Endothelial cell of umbilical vein (primary cell): ENCODE data around the gene SOCS7. TPM values are rescaled to one million over a fixed set of nuclear protein-coding genes. Genes with fewer than 3 reads are reported as not detected.

Experiments
- BruUV-seq: library from RNA; stranded (reverse); fragments of 400-500 nt; replicated peaks from 2 replicates; lab custom pipeline; 2021; lab: Mats Ljungman, UMichigan
- CTCF ChIA-PET: fragments of 300-600, 350-600 bp; sonication (Branson Sonifier 250); formaldehyde crosslinking; loops from one replicate; lab custom pipeline; 2021; ENCODE audit warnings: antibody characterized with exemption, inconsistent platforms; lab: Charles Lee
- POLR2A ChIA-PET: fragments of 300-600, 350-600 bp; sonication (Branson Sonifier 250); formaldehyde crosslinking; loops from one replicate; lab custom pipeline; 2021; ENCODE audit warnings: antibody characterized with exemption, inconsistent platforms; lab: Charles Lee
- DNase-seq: peaks from one replicate; pipeline ENCODE4 v3.0.0-alpha.2; 2011; ENCODE audit warnings: low read depth, low spot score
- FAIRE-seq: peaks from 2 replicates; lab custom pipeline; 2011; peaks lifted over from hg19 to GRCh38; lab: Jason Lieb, UNC
- H2AFZ ChIP-seq: 2 replicates; pipeline ENCODE4 v1.6.0; 2012; ENCODE audit warnings: low read depth, low read length, control low read depth, inconsistent platforms
- H3K27ac ChIP-seq: 2 replicates; pipeline ENCODE4 v1.5.1; 2011; ENCODE audit warnings: low read depth, mild to moderate bottlenecking, control low read depth, low read length, moderate library complexity; ENCODE audit not compliant: insufficient read depth
- H3K27me3 ChIP-seq, 2 experiments: 2 replicates each; pipeline versions ENCODE4 v1.6.0 to v1.6.1; 2011; ENCODE audit warnings: low read length in 2 of 2, mixed read lengths in 1 of 2; ENCODE audit not compliant: control insufficient read depth in 2 of 2, insufficient read depth in 2 of 2
- H3K36me3 ChIP-seq, 2 experiments: 2 replicates in 1 of 2; 3 replicates in 1 of 2; pipeline ENCODE4 v1.5.1; 2011; ENCODE audit warnings: low read length in 2 of 2, mild to moderate bottlenecking in 1 of 2, moderate library complexity in 1 of 2; ENCODE audit not compliant: control insufficient read depth in 2 of 2, insufficient read depth in 2 of 2; ENCODE audit errors: extremely low read depth in 1 of 2
- H3K4me1 ChIP-seq: 3 replicates; pipeline ENCODE4 v1.5.1; 2011; ENCODE audit warnings: mild to moderate bottlenecking, low read length; ENCODE audit not compliant: control insufficient read depth, insufficient read depth; ENCODE audit errors: extremely low read depth
- H3K4me2 ChIP-seq: 2 replicates; pipeline ENCODE4 v1.6.1; 2011; ENCODE audit warnings: low read length, control low read depth, mixed read lengths; ENCODE audit not compliant: insufficient read depth
- H3K4me3 ChIP-seq, 3 experiments: fragments of 200-600 bp in 1 of 3; sonication (generic), shearing (Covaris generic) in 1 of 3; replicated peaks in 1 of 3; 2 replicates each; pipeline ENCODE4 v1.5.1; 2011 to 2016; ENCODE audit warnings: control low read depth in 3 of 3, low read length in 3 of 3, mild to moderate bottlenecking in 2 of 3, inconsistent platforms in 1 of 3, low read depth in 1 of 3, moderate library complexity in 1 of 3; ENCODE audit not compliant: insufficient read depth in 1 of 3
- H3K79me2 ChIP-seq: 2 replicates; pipeline ENCODE4 v1.6.0; 2012; ENCODE audit warnings: low read length, inconsistent platforms; ENCODE audit not compliant: control insufficient read depth, insufficient read depth
- H3K9ac ChIP-seq: replicated peaks from 2 replicates; pipeline ENCODE3; 2011; ENCODE audit warnings: low read length, control low read depth; ENCODE audit not compliant: insufficient read depth; ENCODE audit errors: extremely low read depth
- H3K9me1 ChIP-seq: replicated peaks from 3 replicates; pipeline ENCODE4 v1.6.0; 2011; ENCODE audit warnings: mild to moderate bottlenecking, low read length; ENCODE audit not compliant: control insufficient read depth, insufficient read depth; ENCODE audit errors: extremely low read depth
- H3K9me3 ChIP-seq: replicated peaks from 2 replicates; pipeline ENCODE4 v1.5.1; 2012; ENCODE audit warnings: low read length, inconsistent platforms; ENCODE audit not compliant: control insufficient read depth, insufficient read depth
- H4K20me1 ChIP-seq: replicated peaks from 2 replicates; pipeline ENCODE3; 2011; ENCODE audit warnings: mild to moderate bottlenecking, low read length; ENCODE audit not compliant: control insufficient read depth, insufficient read depth; ENCODE audit errors: extremely low read depth
- EZH2 ChIP-seq: IDR thresholded peaks from 2 replicates; pipeline ENCODE4 v1.6.1; 2012; ENCODE audit warnings: borderline replicate concordance, low read depth, mild to moderate bottlenecking, moderate library complexity, low read length, inconsistent platforms; ENCODE audit not compliant: severe bottlenecking
- FOS ChIP-seq: IDR thresholded peaks from 2 replicates; pipeline ENCODE4 v1.6.1; 2011; ENCODE audit warnings: mild to moderate bottlenecking, low read length, moderate library complexity, borderline replicate concordance; ENCODE audit not compliant: insufficient read depth
- GATA2 ChIP-seq: IDR thresholded peaks from 2 replicates; pipeline ENCODE4 v1.7.0; 2011; ENCODE audit warnings: low read depth, mild to moderate bottlenecking, moderate library complexity, mixed read lengths, low read length; ENCODE audit not compliant: insufficient read length, insufficient read depth
- JUN ChIP-seq: IDR thresholded peaks from 2 replicates; pipeline ENCODE4 v1.6.1; 2011; ENCODE audit warnings: borderline replicate concordance, low read depth; ENCODE audit not compliant: insufficient read length, insufficient read depth
- MYC ChIP-seq: IDR thresholded peaks from one replicate; pipeline ENCODE4 v1.6.1; 2011; ENCODE audit warnings: mild to moderate bottlenecking, low read depth, low read length
- POLR2A ChIP-seq: IDR thresholded peaks from 2 replicates; pipeline ENCODE4 v1.6.1; 2012; ENCODE audit warnings: low read depth, mild to moderate bottlenecking, control low read depth, low read length
- POLR2AphosphoS5 ChIP-seq: IDR thresholded peaks from 2 replicates; pipeline ENCODE4 v1.6.1; 2012; ENCODE audit warnings: low read depth, mild to moderate bottlenecking, control low read depth, low read length, moderate library complexity; ENCODE audit not compliant: insufficient read depth
- dilution Hi-C: fragments of 300-500 bp; cut with MboI; formaldehyde crosslinking; loops from one replicate; pipeline ENCODE4 v1.15.0; 2019; ENCODE audit warnings: low sequenced_read_pairs; ENCODE audit not compliant: extremely low pct_ligation_motif_present
- intact Hi-C: fragments of 100-400 bp; cut with micrococcal nuclease; formaldehyde crosslinking; loops from one replicate; pipeline ENCODE4 v1.10.0; 2022
- polyA plus RNA-seq, 4 experiments: library from polyadenylated mRNA; depleted of rRNA in 3 of 4; stranded (reverse) in 3 of 4; unstranded in 1 of 4; fragments of >200 nt; gene quantifications; 2 replicates each; pipeline versions ENCODE4 v1.2.1 to v1.2.3, GENCODE V29; 2011 to 2012; ENCODE audit warnings: missing spikeins in 1 of 4
- total RNA-seq: library from RNA; stranded (reverse); gene quantifications from 2 replicates; pipeline ENCODE4 v1.2.3, GENCODE V29; 2021
- TF ChIP-seq, protein P1 (sequence below), 2 donors: IDR thresholded peaks; 1 replicate in 1 of 2; 2 replicates in 1 of 2; pipeline ENCODE4 v1.5.1; 2011; ENCODE audit warnings: low read length in 2 of 2, mild to moderate bottlenecking in 2 of 2, moderate library complexity in 2 of 2, control low read depth in 1 of 2, inconsistent platforms in 1 of 2, low read depth in 1 of 2; ENCODE audit not compliant: insufficient read depth in 1 of 2; ENCODE audit errors: extremely low read depth in 1 of 2
- TF ChIP-seq, protein P2 (sequence below): IDR thresholded peaks from 2 replicates; pipeline ENCODE4 v1.6.1; 2011; ENCODE audit not compliant: insufficient read depth, insufficient read length

Gene SOCS7
- total and polyA plus RNA-seq, 2 donors (not counting 3 experiments of a cell fraction or from before 2014, with no cell fraction given): 5.9 to 10.4 TPM

DNA sequence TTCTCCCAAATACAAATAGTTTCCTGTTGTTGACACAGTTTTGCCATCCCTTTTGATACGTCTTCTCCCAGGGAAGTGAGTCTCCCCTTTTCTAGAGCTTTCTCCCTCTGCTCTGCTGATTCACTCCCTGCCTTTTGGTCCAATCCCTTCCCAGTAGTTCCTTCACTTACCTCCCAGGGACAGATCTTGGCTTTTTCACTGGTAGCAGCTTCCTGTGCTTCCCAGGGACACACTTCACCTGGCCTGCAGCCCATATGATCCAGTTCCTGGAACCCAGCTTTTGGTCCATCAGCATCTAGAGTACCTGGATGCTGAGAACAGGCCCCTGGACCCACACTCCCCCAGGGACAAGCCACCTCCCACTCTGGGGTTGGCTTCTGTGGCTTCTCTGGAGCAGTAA, 23.7 kb upstream of the SOCS7 start:
- H3K9ac ChIP-seq: no peak overlapping the region
- no peaks in the 10 kb centered on the region for H4K20me1 ChIP-seq
- H3K9me1 ChIP-seq: no peaks in the 10 kb centered on the region
- ChIA-PET POLR2A (no interaction called here), CTCF (interaction anchor here (1.6 to 4.1 kb wide), 3 partner anchors 9 to 86 kb away, joined by 3 to 21 read pairs (median 11); no protein-coding TSS in a partner anchor)
- no peak overlapping the region for H3K4me2 ChIP-seq
- BruUV-seq: TSS peak; percentile 4
- H2AFZ ChIP-seq: no peak overlapping the region
- intact Hi-C loops (no loop called here), dilution Hi-C loops (no loop called here)
- peaks cover 0 to 3% of the 10 kb centered on the region in 2 experiments for H3K27me3 ChIP-seq
- H3K79me2 ChIP-seq: no peaks in the 10 kb centered on the region
- no peak overlapping the region for H3K27ac ChIP-seq
- H3K4me3 ChIP-seq: no peak overlapping the region
- peaks cover 5% of the 10 kb centered on the region for H3K4me1 ChIP-seq
- FAIRE-seq (no peak), DNase-seq (no peak)
- H3K9me3 ChIP-seq: no peaks in the 10 kb centered on the region
- TF ChIP-seq POLR2AphosphoS5 (no peak), MYC (no peak), POLR2A (no peak), GATA2 (no peak), JUN (no peak), FOS (no peak), EZH2 (no peak)
- TF ChIP-seq, protein P1, sequence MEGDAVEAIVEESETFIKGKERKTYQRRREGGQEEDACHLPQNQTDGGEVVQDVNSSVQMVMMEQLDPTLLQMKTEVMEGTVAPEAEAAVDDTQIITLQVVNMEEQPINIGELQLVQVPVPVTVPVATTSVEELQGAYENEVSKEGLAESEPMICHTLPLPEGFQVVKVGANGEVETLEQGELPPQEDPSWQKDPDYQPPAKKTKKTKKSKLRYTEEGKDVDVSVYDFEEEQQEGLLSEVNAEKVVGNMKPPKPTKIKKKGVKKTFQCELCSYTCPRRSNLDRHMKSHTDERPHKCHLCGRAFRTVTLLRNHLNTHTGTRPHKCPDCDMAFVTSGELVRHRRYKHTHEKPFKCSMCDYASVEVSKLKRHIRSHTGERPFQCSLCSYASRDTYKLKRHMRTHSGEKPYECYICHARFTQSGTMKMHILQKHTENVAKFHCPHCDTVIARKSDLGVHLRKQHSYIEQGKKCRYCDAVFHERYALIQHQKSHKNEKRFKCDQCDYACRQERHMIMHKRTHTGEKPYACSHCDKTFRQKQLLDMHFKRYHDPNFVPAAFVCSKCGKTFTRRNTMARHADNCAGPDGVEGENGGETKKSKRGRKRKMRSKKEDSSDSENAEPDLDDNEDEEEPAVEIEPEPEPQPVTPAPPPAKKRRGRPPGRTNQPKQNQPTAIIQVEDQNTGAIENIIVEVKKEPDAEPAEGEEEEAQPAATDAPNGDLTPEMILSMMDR (IDR thresholded peaks at IDR 0.05; ENCODE audit: extremely low read depth in 1 of 2, insufficient read depth in 1 of 2, low read depth in 1 of 2, low read length in 2 of 2): no peak
- TF ChIP-seq, protein P2, sequence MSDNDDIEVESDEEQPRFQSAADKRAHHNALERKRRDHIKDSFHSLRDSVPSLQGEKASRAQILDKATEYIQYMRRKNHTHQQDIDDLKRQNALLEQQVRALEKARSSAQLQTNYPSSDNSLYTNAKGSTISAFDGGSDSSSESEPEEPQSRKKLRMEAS: no peak
- H3K36me3 ChIP-seq: peaks cover 0 to 2% of the 10 kb centered on the region in 2 experiments
